NB4 (cell line): ENCODE measurements around the gene ATG9B.

ENCODE experiments used
- MYC ChIP-seq: IDR thresholded peaks from 2 replicates; pipeline ENCODE4 v1.6.1; 2011; ENCODE audit warnings: low read depth, low read length
- TF ChIP-seq, protein P1 (sequence below): IDR thresholded peaks from 2 replicates; pipeline ENCODE4 v1.6.1; 2011; ENCODE audit warnings: low read depth, low read length
- TF ChIP-seq, protein P2 (sequence below): IDR thresholded peaks from one replicate; pipeline ENCODE4 v1.5.1; 2012; ENCODE audit warnings: low read depth, low read length

DNA sequence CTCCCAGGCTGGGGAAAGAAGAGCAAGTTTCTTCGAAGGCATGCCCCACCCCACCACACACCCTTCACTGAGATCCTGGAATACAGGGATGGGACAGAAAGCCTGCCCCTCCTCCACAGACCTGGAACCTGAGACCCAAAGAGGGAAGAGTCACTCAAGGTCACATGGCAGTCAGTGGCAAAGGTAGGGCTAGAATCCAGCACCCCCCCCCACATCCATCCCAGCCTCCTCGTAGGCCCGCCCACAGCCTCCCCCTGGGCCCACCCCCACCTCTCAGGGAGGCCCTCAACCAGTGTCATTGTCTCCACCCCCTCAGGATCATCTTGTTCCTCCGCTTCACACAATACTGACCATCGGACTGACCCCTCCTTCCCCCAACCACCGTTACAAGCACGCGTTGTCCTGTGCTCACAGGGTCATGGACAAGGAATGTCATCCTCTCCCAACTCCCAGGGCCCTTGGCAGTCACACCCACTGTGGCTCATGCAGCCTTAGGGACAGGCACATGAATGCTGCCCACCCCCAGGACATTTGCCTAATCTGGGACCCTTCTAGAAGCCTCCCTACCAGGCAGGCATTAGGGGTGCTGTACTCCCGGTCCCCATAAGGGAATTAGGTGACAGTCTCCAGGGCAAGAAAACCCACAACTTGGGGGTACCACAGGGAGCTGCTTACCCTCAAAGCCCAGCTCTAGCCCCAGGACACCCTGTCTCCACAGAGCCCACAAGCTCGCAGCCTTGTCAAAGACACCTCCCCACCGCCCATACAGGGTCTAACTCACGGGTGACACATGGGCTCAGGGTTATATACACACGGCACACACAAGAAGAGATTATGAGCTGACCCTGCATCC, 47.5 kb downstream of the ATG9B start:
- TF ChIP-seq, protein P1, sequence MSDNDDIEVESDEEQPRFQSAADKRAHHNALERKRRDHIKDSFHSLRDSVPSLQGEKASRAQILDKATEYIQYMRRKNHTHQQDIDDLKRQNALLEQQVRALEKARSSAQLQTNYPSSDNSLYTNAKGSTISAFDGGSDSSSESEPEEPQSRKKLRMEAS: no peak
- TF ChIP-seq, protein P2, sequence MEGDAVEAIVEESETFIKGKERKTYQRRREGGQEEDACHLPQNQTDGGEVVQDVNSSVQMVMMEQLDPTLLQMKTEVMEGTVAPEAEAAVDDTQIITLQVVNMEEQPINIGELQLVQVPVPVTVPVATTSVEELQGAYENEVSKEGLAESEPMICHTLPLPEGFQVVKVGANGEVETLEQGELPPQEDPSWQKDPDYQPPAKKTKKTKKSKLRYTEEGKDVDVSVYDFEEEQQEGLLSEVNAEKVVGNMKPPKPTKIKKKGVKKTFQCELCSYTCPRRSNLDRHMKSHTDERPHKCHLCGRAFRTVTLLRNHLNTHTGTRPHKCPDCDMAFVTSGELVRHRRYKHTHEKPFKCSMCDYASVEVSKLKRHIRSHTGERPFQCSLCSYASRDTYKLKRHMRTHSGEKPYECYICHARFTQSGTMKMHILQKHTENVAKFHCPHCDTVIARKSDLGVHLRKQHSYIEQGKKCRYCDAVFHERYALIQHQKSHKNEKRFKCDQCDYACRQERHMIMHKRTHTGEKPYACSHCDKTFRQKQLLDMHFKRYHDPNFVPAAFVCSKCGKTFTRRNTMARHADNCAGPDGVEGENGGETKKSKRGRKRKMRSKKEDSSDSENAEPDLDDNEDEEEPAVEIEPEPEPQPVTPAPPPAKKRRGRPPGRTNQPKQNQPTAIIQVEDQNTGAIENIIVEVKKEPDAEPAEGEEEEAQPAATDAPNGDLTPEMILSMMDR: no peak
- no peak for TF ChIP-seq MYC
